Testis (tissue), 3 donors: ENCODE data around the gene NLK. TPM values are rescaled to one million over a fixed set of nuclear protein-coding genes. Genes with fewer than 3 reads are reported as not detected.
"Not testable (repeated sequence)": the region's sequence is repeated elsewhere in the genome, so short reads cannot be mapped to it uniquely, and the experiment has no call there.

ENCODE experiments used
- DNase-seq: peaks from one replicate; pipeline ENCODE4 v3.0.0-alpha.2; 2019
- H3K27ac ChIP-seq, 2 donors: fragments of 200-600 bp; sonication (generic); one replicate each; pipeline ENCODE4 v1.5.1; 2019
- H3K27me3 ChIP-seq: fragments of 200-600 bp; sonication (generic); one replicate; pipeline ENCODE4 v1.5.1; 2019
- H3K36me3 ChIP-seq: fragments of 200-600 bp; sonication (generic); one replicate; pipeline ENCODE4 v1.5.1; 2017; ENCODE audit warnings: low read depth; ENCODE audit errors: missing control alignments
- H3K4me1 ChIP-seq: fragments of 200-600 bp; sonication (generic); one replicate; pipeline ENCODE4 v1.5.1; 2019
- H3K4me3 ChIP-seq, 2 donors: fragments of 200-600 bp; sonication (generic); one replicate each; pipeline ENCODE4 v1.5.1; 2017 to 2019
- H3K9me3 ChIP-seq: fragments of 200-600 bp; sonication (generic); one replicate; pipeline ENCODE4 v1.5.1; 2017
- CTCF ChIP-seq, 3 experiments: fragments of 450-650 bp in 2 of 3; fragments of 200-600 bp in 1 of 3; sonication (generic) in 1 of 3; IDR thresholded peaks; one replicate each; pipeline ENCODE4 v1.5.1; 2016 to 2019; ENCODE audit warnings: antibody characterized with exemption in 3 of 3, mild to moderate bottlenecking in 2 of 3, moderate library complexity in 1 of 3
- POLR2A ChIP-seq: fragments of 450-650 bp; IDR thresholded peaks from one replicate; pipeline ENCODE4 v1.6.1; 2017; ENCODE audit warnings: antibody characterized with exemption, mild to moderate bottlenecking, moderate library complexity
- WGBS, 2 donors: methylation state at CpG; one replicate each; pipeline ENCODE4 v1.1.5; 2018; 5-methylcytosine and 5-hydroxymethylcytosine counted together
- intact Hi-C: fragments of 100-400 bp; cut with DNase I; formaldehyde crosslinking; loops from one replicate; pipeline ENCODE4 v1.15.1; 2023; ENCODE audit warnings: low total_unique reads
- polyA plus RNA-seq: library from polyadenylated mRNA; stranded (reverse); fragments of 350-450 nt; fragmentation: Illumina TruSeq; extraction: RNeasy Lipid Tissue Mini Kit (QIAGEN cat#74804); gene quantifications from one replicate; pipeline ENCODE4 v1.2.3, GENCODE V29; 2014; ENCODE audit warnings: low read depth, low replicate concordance; ENCODE audit not compliant: insufficient read depth
- total RNA-seq, 2 donors: library from RNA; depleted of rRNA; stranded (reverse); fragments of >200 nt; gene quantifications; one replicate each; pipeline ENCODE4 v1.2.3, GENCODE V29; 2016

The NLK gene
- total and polyA plus RNA-seq, 3 donors from 2014 or later = 40.8 to 54.4 (median 47.0) TPM

DNA sequence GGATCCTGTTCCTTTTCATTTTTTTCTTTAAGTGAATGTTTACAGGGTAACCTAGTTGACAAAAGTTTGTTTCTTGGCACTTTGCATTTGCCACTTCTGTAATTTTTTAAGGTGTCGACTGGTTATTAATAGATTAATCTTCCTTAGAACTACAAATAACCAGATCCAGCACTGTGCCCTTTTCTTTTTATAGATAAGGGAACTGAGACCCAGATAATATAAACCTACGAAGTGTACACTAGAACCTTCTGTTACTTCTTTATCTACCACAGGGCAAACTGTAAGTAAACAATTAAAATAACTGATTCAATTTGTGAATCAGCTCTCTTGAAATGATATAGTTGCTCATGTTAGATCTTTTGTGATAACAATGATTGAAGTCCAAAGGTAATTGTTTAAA is 55.4 kb downstream of the NLK start:
- no peak overlapping the region for H3K4me3 ChIP-seq
- H3K9me3 ChIP-seq = no peaks in the 10 kb centered on the region
- no peak for DNase-seq
- H3K36me3 ChIP-seq = no peaks in the 10 kb centered on the region
- H3K4me1 ChIP-seq = no peaks in the 10 kb centered on the region
- TF ChIP-seq CTCF (IDR thresholded peaks at IDR 0.05) = no peak
- no peak for TF ChIP-seq POLR2A
- intact Hi-C loops = no loop called here
- H3K27ac ChIP-seq = no peak overlapping the region
- H3K27me3 ChIP-seq = no peaks in the 10 kb centered on the region
- 42 to 55% methylated on average over 2 of the region's 2 CpGs for WGBS, 2 donors

GRCh38 chr17:28098591-28098990 is 56.1 kb downstream of the NLK start:
- H3K9me3 ChIP-seq, DNase-seq, H3K4me3 ChIP-seq, intact Hi-C loops, H3K36me3 ChIP-seq, H3K4me1 ChIP-seq, H3K27me3 ChIP-seq, H3K27ac ChIP-seq: not testable (repeated sequence)
- 94 to 98% methylated on average over 12 of the region's 12 CpGs for WGBS, 2 donors

- WGBS, 2 donors = 82 to 93% methylated on average over 1 of the region's 1 CpG
- no peaks in the 10 kb centered on the region for H3K27me3 ChIP-seq
- H3K36me3 ChIP-seq = no peaks in the 10 kb centered on the region
- intact Hi-C loops = no loop called here
- H3K4me1 ChIP-seq = no peaks in the 10 kb centered on the region
- no peaks in the 10 kb centered on the region for H3K9me3 ChIP-seq
- TF ChIP-seq POLR2A (no peak), CTCF (IDR thresholded peaks at IDR 0.05) (no peak)
- no peak overlapping the region for H3K27ac ChIP-seq
- no peak for DNase-seq
- no peak overlapping the region for H3K4me3 ChIP-seq
These were observed 57.8 kb downstream of the NLK start for GRCh38 chr17:28100251-28100650.

DNA sequence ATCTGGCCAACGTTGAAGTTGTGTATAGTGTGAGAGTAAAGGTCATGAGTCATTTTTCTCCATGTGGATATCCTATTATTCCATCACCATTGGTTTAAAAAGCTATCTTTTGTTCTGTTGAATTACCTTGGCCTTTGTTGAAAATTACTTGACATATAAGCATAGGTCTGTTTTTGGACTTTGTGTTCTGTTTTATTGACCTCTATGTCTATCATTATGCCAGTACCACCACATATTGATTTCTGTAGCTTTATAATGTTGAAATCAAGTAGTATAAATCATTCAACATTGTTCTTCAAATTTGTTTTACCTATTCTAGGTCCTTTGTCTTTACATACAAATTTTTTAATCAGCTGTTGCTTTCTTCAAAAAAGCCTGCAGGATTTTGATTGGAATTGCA is 58.5 kb downstream of the NLK start:
- H3K4me3 ChIP-seq = no peak overlapping the region
- H3K27ac ChIP-seq = no peak overlapping the region
- H3K9me3 ChIP-seq = no peaks in the 10 kb centered on the region
- 84 to 89% methylated on average over 1 of the region's 1 CpG for WGBS, 2 donors
- H3K4me1 ChIP-seq = no peaks in the 10 kb centered on the region
- H3K27me3 ChIP-seq = no peaks in the 10 kb centered on the region
- no peaks in the 10 kb centered on the region for H3K36me3 ChIP-seq
- intact Hi-C loops = no loop called here
- TF ChIP-seq CTCF (IDR thresholded peaks at IDR 0.05) = no peak
- TF ChIP-seq POLR2A = no peak
- DNase-seq = no peak

- intact Hi-C loops = no loop called here
- Histone ChIP-seq H3K4me1 (no peaks in the 10 kb centered on the region), H3K36me3 (no peaks in the 10 kb centered on the region), H3K27ac (no peak overlapping the region), H3K4me3 (no peak overlapping the region), H3K27me3 (no peaks in the 10 kb centered on the region), H3K9me3 (no peaks in the 10 kb centered on the region)
- no peak for TF ChIP-seq POLR2A
- no peak for DNase-seq
These were observed 59.4 kb downstream of the NLK start for GRCh38 chr17:28101919-28102318.

DNA sequence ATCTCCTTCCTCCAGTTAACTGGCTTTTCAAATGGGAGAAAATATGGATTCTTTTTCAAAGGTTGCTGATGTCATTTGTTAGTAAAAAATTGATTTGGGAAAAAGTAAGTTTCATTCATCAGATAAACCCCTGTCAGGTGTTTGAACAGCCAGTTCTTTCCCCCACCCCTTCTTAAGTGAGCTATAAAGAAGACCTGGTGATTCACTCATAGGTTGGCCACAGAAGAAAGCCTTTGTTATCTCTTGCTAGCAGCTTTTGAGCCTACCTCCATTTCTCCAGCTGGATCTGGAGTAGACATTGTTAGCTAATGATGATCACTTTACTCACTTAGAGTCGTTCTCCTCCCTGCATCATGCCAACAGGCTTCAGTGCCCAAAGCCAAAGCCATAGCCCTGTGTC is 63.0 kb downstream of the NLK start:
- no peak overlapping the region for H3K4me3 ChIP-seq
- intact Hi-C loops = no loop called here
- H3K27me3 ChIP-seq = no peaks in the 10 kb centered on the region
- TF ChIP-seq CTCF (IDR thresholded peaks at IDR 0.05) (no peak), POLR2A (no peak)
- H3K9me3 ChIP-seq = no peaks in the 10 kb centered on the region
- WGBS, 2 donors = 82 to 90% methylated on average over 1 of the region's 1 CpG
- H3K36me3 ChIP-seq = no peaks in the 10 kb centered on the region
- H3K27ac ChIP-seq = no peak overlapping the region
- no peak for DNase-seq
- no peaks in the 10 kb centered on the region for H3K4me1 ChIP-seq
